ENCODE measurements around the gene INSYN1.
"Not testable (repeated sequence)": the region's sequence is repeated elsewhere in the genome, so short reads cannot be mapped to it uniquely, and the experiment has no call there.

Gene INSYN1

GRCh38 chr15:73749533-73749932, 3.6 kb downstream of the INSYN1 start:
- no peak for DNase-seq
- TF ChIP-seq POLR2A (IDR thresholded peaks at IDR 0.05; ENCODE audit: low read length) (no peak), GATA1 (IDR thresholded peaks at IDR 0.05; ENCODE audit: low read depth, low read length) (no peak)

DNA sequence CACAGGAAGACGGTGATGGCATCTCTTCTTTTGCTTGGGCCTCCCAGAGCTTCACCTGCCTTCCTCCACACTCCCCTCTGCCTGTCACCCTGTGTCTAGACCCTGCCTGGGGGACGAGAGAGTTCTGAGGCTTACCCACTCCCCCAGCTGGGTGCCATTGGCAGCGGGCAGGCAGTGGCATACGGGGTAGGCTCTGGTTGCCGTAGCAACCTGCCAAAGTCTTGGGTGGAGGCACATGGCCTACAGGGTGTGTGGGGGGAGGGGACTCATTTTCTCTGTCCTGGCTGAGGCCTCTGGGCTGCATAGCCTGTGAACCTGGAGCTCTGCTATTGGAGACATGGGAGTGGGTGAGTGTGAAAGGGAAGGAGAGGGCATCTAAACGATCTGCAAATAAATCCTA, 4.4 kb downstream of the INSYN1 start:
- DNase-seq, result no peak
- TF ChIP-seq GATA1 (IDR thresholded peaks at IDR 0.05; ENCODE audit: low read depth, low read length) (no peak), POLR2A (IDR thresholded peaks at IDR 0.05; ENCODE audit: low read length) (no peak)

DNA sequence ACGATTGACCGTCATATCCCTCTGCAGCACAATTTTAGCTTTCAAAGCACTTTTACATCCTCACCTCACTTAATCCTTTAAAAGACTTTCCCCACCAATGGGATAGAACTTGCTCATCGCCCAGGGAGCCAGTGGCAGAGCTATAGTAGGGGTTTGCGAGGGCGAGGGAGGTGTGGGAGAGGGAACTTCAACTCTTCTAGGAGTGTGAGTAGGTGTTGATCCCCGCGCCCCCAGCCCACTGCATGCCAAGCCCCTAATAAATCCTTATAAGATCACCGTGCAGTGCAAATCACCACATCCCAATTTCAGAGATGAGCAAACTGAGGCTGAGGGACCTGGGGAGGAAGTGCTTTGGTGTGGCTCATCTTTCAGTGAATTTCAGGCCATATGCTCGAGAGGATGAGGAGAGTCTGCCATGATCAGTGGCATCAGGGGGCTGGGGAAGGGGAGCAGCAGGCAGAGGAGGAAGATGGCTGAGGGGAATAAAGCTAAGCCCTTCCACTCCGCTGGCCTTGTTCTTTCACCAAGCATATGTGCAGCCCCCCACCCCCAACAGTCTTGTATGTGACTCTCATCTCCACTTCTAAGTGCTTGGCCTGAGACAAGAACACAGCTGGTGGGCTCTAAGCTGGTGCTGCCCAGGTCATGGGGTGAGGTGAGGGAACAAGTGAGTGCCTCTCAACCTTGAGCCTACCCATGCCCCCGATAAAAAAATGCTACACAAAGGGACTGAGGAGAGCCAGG, 5.1 kb downstream of the INSYN1 start:
- no peak for DNase-seq
- TF ChIP-seq POLR2A (IDR thresholded peaks at IDR 0.05; ENCODE audit: low read length) (no peak), GATA1 (IDR thresholded peaks at IDR 0.05; ENCODE audit: low read depth, low read length) (no peak)

DNA sequence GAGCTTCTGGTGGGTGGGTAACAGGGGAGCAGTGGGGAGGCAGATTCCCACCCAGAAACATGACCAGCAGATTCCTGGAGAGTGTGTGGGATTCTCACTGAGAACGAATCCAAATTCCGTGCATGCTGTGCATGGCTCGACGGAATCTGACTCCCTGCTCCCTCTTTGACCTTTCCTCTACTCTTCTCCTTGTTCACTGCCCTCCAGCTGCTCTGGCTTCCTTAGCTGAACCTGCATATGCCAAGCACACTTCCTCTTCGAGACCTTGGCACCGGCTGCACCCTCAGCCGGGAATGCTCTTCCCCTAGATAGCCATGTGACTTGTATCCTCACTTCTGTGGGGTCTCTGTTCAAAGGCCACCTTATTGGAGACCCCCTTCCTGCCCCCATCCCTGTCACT, 6.3 kb downstream of the INSYN1 start:
- no peak for DNase-seq
- no peak for TF ChIP-seq GATA1 (IDR thresholded peaks at IDR 0.05; ENCODE audit: low read depth, low read length)
- no peak for TF ChIP-seq POLR2A (IDR thresholded peaks at IDR 0.05; ENCODE audit: low read length)

GRCh38 chr15:73746261-73746660, 6.9 kb downstream of the INSYN1 start:
- no peak for DNase-seq
- no peak for TF ChIP-seq GATA1 (IDR thresholded peaks at IDR 0.05; ENCODE audit: low read depth, low read length)
- no peak for TF ChIP-seq POLR2A (IDR thresholded peaks at IDR 0.05; ENCODE audit: low read length)

GRCh38 chr15:73745073-73745472, 8.1 kb downstream of the INSYN1 start:
- TF ChIP-seq POLR2A (IDR thresholded peaks at IDR 0.05; ENCODE audit: low read length) (no peak), GATA1 (IDR thresholded peaks at IDR 0.05; ENCODE audit: low read depth, low read length) (no peak)

GRCh38 chr15:73744293-73744692, 8.9 kb downstream of the INSYN1 start:
- no peak for TF ChIP-seq POLR2A (IDR thresholded peaks at IDR 0.05; ENCODE audit: low read length)
- TF ChIP-seq GATA1 (IDR thresholded peaks at IDR 0.05; ENCODE audit: low read depth, low read length), result no peak
- no peak for DNase-seq

More at GRCh38 chr15:73745073-73745472, 8.1 kb downstream of the INSYN1 start:
- DNase-seq, result no peak

- TF ChIP-seq GATA1 (IDR thresholded peaks at IDR 0.05; ENCODE audit: low read depth, low read length), result no peak
- no peak for TF ChIP-seq POLR2A (IDR thresholded peaks at IDR 0.05; ENCODE audit: low read length)
- no peak for DNase-seq
Observed at GRCh38 chr15:73741321-73741836, 11.8 kb downstream of the INSYN1 start.

DNA sequence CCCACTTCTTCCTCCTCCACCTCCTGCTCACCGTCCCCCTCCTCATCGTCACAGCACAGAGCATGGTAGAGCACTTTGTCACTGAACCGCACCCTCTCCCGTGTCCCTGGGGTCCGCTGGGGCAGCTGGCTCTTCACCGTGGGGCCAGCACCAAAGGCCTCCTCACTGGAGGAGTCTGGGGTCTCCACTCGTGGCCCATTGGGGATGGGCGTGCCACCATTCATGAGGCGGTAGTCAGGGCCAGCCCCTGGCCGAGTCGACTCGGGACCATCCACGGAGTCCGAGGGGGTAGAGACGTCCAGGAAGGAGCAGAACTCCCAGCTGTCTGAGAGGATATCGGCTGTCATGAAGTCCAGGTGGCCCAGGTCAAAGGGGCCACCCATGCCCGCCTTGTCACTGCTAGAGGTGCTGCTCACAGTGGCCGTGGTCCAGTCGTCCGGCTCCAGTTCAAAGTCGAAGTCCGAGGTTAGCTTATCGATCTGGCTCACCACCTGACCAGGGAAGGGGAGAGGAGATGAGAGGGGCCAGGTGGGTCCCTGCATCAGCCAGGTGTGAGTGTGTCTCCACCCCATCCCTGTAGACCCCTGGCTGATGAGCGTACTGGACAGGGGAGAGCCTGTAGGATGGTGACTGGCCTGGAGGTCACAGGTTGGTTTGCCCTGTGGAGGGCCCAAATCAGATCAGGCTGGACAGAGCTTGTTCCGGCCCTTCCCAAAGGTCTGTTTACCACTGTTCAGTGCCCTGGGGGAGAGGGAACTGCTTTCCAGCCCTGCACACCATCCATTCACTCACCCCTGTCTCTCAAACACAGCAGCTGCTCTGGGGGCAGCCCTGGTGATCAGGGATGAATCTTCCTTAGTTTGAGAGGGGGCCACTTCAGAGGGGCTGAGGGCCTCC, 12.8 kb downstream of the INSYN1 start:
- TF ChIP-seq POLR2A (IDR thresholded peaks at IDR 0.05; ENCODE audit: low read length) (no peak), GATA1 (IDR thresholded peaks at IDR 0.05; ENCODE audit: low read depth, low read length) (no peak)
- no peak for DNase-seq

GRCh38 chr15:73737535-73737934, 15.6 kb downstream of the INSYN1 start:
- DNase-seq, result no peak
- TF ChIP-seq POLR2A (IDR thresholded peaks at IDR 0.05; ENCODE audit: low read length) (no peak), GATA1 (IDR thresholded peaks at IDR 0.05; ENCODE audit: low read depth, low read length) (no peak)

GRCh38 chr15:73732930-73733329, 20.2 kb downstream of the INSYN1 start:
- TF ChIP-seq POLR2A (IDR thresholded peaks at IDR 0.05; ENCODE audit: low read length) (no peak), GATA1 (IDR thresholded peaks at IDR 0.05; ENCODE audit: low read depth, low read length) (no peak)
- DNase-seq, result no peak

DNA sequence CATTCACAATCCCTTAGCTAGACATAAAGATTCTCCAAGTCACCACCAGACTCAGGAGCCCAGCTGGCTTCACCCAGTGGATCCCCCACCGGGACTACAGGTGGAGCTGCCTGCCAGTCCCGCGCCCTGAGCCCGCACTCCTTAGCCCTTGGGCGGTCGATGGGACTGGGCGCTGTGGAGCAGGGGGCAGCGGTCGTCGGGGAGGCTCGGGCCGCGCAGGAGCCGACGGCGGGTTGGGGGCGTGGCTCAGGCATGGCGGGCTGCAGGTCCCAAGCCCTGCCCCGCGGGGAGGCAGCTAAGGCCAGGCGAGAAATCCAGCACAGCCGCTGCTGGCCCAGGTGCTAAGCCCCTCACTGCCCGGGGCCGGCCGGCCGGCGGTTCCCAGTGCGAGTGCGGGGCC, 21.1 kb downstream of the INSYN1 start:
- DNase-seq, result not testable (repeated sequence)

DNA sequence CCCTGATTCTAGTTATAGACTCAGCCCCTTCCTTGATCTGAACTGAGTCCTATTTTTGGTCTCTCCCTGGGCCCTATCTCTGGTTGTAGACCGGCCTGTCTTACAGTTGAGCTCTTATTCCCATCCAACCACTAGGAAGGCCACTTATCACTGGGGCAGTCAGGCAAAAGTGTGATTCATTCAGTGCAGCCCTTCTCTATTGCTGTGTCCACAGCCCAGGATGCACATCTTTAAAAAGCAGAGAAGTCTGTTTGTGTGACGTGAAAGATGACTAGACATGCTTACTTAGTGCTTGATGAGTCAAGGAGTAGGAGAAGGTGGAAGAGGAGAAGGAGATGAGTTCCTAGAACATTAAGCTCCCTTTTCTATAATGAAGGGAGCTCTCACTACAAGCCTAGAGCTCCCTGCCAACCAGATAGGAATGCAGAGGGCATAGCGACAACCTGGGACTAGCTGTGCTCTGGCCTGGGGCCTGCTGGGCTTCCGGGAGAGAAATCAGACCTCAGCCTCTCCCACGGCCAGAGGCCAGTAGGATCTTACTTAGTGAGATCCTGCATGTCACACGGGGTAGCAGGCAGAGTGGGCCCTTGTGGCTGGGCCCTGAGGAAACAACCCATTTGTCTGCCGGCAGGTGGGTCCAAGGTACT, 25.7 kb downstream of the INSYN1 start:
- DNase-seq, result no peak
- TF ChIP-seq POLR2A (IDR thresholded peaks at IDR 0.05; ENCODE audit: low read length) (no peak), GATA1 (IDR thresholded peaks at IDR 0.05; ENCODE audit: low read depth, low read length) (no peak)

- DNase-seq, result no peak
- no peak for TF ChIP-seq POLR2A (IDR thresholded peaks at IDR 0.05; ENCODE audit: low read length)
- TF ChIP-seq GATA1 (IDR thresholded peaks at IDR 0.05; ENCODE audit: low read depth, low read length), result no peak
Observed at GRCh38 chr15:73724212-73724611, 28.9 kb downstream of the INSYN1 start.
